Fibroblast of villous mesenchyme (primary cell): ENCODE data around the gene SMIM1. TPM values are rescaled to one million over a fixed set of nuclear protein-coding genes. Genes with fewer than 3 reads are reported as not detected.

Experiments
- DNase-seq: peaks from one replicate; pipeline ENCODE4 v3.0.0-alpha.2; 2010; ENCODE audit warnings: low read depth
- H3K4me3 ChIP-seq: 2 replicates; pipeline ENCODE4 v1.5.1; 2011; ENCODE audit warnings: low read depth, mild to moderate bottlenecking, low read length
- total RNA-seq: library from RNA; depleted of rRNA; stranded (reverse); fragments of >200 nt; gene quantifications from 2 replicates; pipeline ENCODE4 v1.2.3, GENCODE V29; 2012
- TF ChIP-seq, protein P1 (sequence below): IDR thresholded peaks from 2 replicates; pipeline ENCODE4 v1.5.1; 2012; ENCODE audit warnings: low read depth, mild to moderate bottlenecking, low read length; ENCODE audit not compliant: insufficient read depth

SMIM1 gene
- total RNA-seq, 1 donor: 1.7 TPM

DNA sequence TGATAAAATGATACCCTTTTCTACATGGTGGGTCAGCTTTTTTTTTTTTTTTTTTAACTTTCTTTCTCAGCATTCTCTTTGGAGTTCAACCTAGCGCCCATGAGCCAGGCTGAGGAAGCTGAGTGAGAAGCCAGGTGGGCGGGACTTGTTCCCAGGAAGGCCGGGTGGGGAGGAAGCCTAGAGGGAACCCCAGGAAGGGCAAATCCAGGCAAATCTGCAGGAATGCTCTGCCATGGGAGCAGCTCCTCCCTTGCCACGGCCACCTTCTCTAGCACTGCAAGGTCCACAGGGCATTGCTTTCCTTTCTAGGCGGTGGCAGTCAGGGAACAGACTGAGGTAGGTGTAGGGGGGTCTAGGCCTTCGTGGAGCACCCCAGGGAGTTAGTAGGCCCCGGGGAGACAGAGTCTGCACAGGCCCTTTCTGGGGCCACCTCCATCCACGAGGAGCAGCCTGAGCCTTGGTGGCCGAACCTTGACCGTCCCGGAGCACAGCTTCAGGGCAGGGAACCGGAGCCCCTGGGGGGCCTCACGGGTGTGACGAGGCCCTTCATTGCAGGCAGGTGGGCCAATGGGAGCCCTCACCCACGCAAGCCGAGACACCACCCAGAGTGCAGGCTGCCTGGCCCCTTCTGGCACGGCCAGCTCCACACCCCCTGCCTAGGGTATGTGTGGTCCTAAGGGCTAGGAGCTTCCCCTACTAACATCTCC, 38.5 kb upstream of the SMIM1 start:
- DNase-seq: no peak
- TF ChIP-seq, protein P1, sequence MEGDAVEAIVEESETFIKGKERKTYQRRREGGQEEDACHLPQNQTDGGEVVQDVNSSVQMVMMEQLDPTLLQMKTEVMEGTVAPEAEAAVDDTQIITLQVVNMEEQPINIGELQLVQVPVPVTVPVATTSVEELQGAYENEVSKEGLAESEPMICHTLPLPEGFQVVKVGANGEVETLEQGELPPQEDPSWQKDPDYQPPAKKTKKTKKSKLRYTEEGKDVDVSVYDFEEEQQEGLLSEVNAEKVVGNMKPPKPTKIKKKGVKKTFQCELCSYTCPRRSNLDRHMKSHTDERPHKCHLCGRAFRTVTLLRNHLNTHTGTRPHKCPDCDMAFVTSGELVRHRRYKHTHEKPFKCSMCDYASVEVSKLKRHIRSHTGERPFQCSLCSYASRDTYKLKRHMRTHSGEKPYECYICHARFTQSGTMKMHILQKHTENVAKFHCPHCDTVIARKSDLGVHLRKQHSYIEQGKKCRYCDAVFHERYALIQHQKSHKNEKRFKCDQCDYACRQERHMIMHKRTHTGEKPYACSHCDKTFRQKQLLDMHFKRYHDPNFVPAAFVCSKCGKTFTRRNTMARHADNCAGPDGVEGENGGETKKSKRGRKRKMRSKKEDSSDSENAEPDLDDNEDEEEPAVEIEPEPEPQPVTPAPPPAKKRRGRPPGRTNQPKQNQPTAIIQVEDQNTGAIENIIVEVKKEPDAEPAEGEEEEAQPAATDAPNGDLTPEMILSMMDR: no peak
- no peak overlapping the region for H3K4me3 ChIP-seq

DNA sequence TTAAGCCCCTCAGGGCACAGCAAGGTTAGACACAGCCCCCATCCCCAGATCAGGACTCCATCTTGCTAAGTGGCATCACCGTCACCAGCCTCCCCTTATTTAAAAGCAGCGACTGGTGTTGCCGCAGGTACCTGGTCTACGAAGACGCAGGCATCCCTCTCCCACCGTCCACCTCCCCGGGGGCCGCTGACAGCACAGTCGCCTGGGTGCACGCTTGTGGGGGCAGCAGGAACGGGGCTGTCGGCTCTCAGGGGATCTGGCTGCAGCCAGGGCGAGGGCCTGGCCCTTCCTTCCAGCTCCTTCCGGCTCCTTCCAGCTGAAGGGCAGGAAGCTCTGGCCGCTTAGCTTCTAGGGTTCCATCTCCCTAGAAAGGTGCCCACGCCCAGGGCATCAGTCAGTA, 37.9 kb upstream of the SMIM1 start:
- no peak overlapping the region for H3K4me3 ChIP-seq
- TF ChIP-seq, protein P1: no peak
- no peak for DNase-seq

DNA sequence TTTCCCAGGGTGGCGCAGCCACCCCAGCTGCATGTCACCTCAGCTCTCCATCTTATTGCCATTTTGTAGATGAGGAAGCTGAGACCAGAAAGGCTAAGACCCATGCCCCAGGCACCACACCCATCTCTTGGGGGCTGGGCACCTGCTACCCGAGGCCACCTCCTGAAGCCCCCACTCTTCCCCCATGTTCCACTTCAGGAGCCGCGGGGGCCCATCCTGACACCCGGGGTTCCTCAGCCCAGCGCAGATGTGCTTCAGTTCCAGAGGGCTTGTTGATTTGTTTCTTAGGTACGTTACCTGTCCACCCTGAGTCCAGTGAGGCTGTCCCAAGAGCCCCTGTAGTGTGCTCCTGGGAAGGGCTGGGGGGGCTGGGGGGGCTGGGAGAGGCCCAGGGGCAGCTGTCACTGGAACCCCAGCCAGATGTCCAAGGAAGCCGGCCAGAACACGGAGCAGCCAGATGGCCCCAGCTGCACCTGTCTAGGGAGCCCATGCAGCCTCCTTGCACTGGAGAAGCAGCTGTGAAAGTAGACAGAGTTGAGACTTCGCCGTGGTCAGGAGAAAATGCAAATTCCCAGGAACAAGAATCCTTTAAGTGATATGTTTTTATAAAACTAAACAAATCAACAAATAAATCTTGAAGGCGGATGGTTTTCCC, 37.4 kb upstream of the SMIM1 start:
- no peak overlapping the region for H3K4me3 ChIP-seq
- DNase-seq: no peak
- TF ChIP-seq, protein P1: no peak

GRCh38 chr1:3735688-3736087, 36.9 kb upstream of the SMIM1 start:
- no peak for DNase-seq
- TF ChIP-seq, protein P1: no peak
- no peak overlapping the region for H3K4me3 ChIP-seq

DNA sequence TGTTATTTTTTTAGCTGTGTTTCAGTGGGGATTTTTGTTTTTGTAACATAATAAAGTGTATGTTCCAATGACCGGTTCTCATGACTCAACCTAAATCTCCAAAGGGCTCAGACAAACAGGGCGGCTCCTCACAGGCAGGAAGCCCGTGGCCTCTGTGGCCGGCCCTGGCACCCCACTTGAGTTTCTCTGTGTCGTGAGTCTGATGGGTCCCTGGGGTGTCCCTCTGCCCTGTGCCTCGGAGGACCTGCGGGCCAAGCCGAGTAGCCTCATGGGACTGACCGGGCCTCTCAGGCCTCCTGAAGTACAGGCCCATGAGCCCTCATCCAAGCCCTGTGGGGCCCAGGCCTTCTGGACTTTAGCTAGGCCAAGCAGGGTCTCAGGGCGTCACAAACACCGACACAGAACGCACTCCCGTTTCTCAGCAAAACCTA, 36.4 kb upstream of the SMIM1 start:
- no peak for DNase-seq
- TF ChIP-seq, protein P1: no peak
- H3K4me3 ChIP-seq: no peak overlapping the region

GRCh38 chr1:3736708-3737107, 35.8 kb upstream of the SMIM1 start:
- no peak for DNase-seq
- TF ChIP-seq, protein P1: no peak
- H3K4me3 ChIP-seq: no peak overlapping the region

DNA sequence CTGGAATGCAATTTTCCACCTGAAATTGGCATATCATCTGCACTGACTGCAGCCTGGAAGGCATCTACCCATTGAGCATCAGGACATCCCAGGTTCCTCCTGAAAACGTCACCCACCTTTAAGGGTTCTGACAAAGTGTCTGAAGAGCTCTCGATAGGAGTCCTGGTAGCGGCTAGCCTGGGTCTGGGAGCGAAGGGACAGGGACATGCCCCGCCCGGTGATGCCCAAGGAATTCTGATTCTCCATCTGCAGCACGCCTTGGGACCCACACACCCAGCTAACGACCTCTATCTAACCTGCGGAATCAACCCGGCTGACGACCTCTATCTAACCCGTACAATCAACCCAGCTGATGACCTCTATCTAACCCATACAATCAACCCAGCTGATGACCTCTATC, 33.6 kb upstream of the SMIM1 start:
- no peak overlapping the region for H3K4me3 ChIP-seq
- no peak for DNase-seq
- TF ChIP-seq, protein P1: no peak
